Cardiac muscle cell (in vitro differentiated cells and primary cell): ENCODE measurements around the gene EXOC4. TPM values are rescaled to one million over a fixed set of nuclear protein-coding genes. Genes with fewer than 3 reads are reported as not detected.

ENCODE experiments used
- DNase-seq, 2 donors: peaks; one replicate each; pipeline versions ENCODE4 v3.0.0 to v3.0.0-alpha.2; 2010 to 2017; ENCODE audit warnings: low read depth in 1 of 2, low spot score in 1 of 2
- H3K27ac ChIP-seq: fragments of 200-600 bp; sonication (generic); 2 replicates; pipeline ENCODE4 v1.5.1; 2016
- H3K27me3 ChIP-seq: fragments of 200-600 bp; sonication (generic); 2 replicates; pipeline ENCODE4 v1.6.0; 2016; ENCODE audit warnings: control low read depth
- H3K36me3 ChIP-seq: fragments of 200-600 bp; sonication (generic); 2 replicates; pipeline ENCODE4 v1.5.1; 2016; ENCODE audit warnings: control low read depth
- H3K4me1 ChIP-seq: fragments of 200-600 bp; sonication (generic); 2 replicates; pipeline ENCODE4 v1.8.1; 2017; ENCODE audit warnings: low read depth, mild to moderate bottlenecking, mixed run types
- H3K4me3 ChIP-seq: fragments of 200-600 bp; sonication (generic); 2 replicates; pipeline ENCODE4 v1.5.1; 2016; ENCODE audit warnings: mild to moderate bottlenecking
- H3K9me3 ChIP-seq: fragments of 200-600 bp; sonication (generic); 2 replicates; pipeline ENCODE4 v1.5.1; 2017; ENCODE audit warnings: low read depth, mild to moderate bottlenecking, control low read depth
- CTCF ChIP-seq: IDR thresholded peaks from 2 replicates; pipeline ENCODE4 v1.5.1; 2012; ENCODE audit warnings: low read depth, mild to moderate bottlenecking, low read length
- polyA plus RNA-seq: library from polyadenylated mRNA; unstranded; fragments of >200 nt; fragmentation: Nextera tagmentation; extraction: Ambion mirVana; gene quantifications from 2 replicates; pipeline ENCODE4 v1.2.1, GENCODE V29; 2016
- total RNA-seq: library from RNA; depleted of rRNA; stranded (reverse); fragments of >200 nt; gene quantifications from 2 replicates; pipeline ENCODE4 v1.2.3, GENCODE V29; 2016

Gene EXOC4
- total and polyA plus RNA-seq, 2 experiments from 2014 or later, result 33.6 to 46.0 TPM

GRCh38 chr7:133916621-133917020 is 663.7 kb downstream of the EXOC4 start:
- H3K9me3 ChIP-seq, result peaks cover 2% of the 10 kb centered on the region
- H3K27ac ChIP-seq, result no peak overlapping the region
- no peak for DNase-seq
- H3K4me1 ChIP-seq, result no peaks in the 10 kb centered on the region
- H3K36me3 ChIP-seq, result no peaks in the 10 kb centered on the region
- H3K27me3 ChIP-seq, result no peaks in the 10 kb centered on the region
- no peak overlapping the region for H3K4me3 ChIP-seq
- no peak for TF ChIP-seq CTCF

GRCh38 chr7:133919810-133920209 is 666.9 kb downstream of the EXOC4 start:
- H3K27me3 ChIP-seq, result no peaks in the 10 kb centered on the region
- H3K36me3 ChIP-seq, result no peaks in the 10 kb centered on the region
- no peaks in the 10 kb centered on the region for H3K4me1 ChIP-seq
- no peak for TF ChIP-seq CTCF
- no peak for DNase-seq
- H3K9me3 ChIP-seq, result peaks cover 2% of the 10 kb centered on the region
- no peak overlapping the region for H3K4me3 ChIP-seq
- H3K27ac ChIP-seq, result no peak overlapping the region

GRCh38 chr7:133921635-133922182 is 668.8 kb downstream of the EXOC4 start:
- peaks cover 2% of the 10 kb centered on the region for H3K9me3 ChIP-seq
- H3K4me1 ChIP-seq, result no peaks in the 10 kb centered on the region
- H3K4me3 ChIP-seq, result no peak overlapping the region
- H3K36me3 ChIP-seq, result no peaks in the 10 kb centered on the region
- H3K27me3 ChIP-seq, result no peaks in the 10 kb centered on the region
- H3K27ac ChIP-seq, result no peak overlapping the region
- DNase-seq, result no peak
- TF ChIP-seq CTCF, result no peak

GRCh38 chr7:133923974-133924373 is 671.1 kb downstream of the EXOC4 start:
- no peak for TF ChIP-seq CTCF
- H3K4me1 ChIP-seq, result peaks cover 3% of the 10 kb centered on the region
- H3K27me3 ChIP-seq, result no peaks in the 10 kb centered on the region
- H3K4me3 ChIP-seq, result no peak overlapping the region
- no peak overlapping the region for H3K27ac ChIP-seq
- H3K9me3 ChIP-seq, result peaks cover 2% of the 10 kb centered on the region
- no peak for DNase-seq
- no peaks in the 10 kb centered on the region for H3K36me3 ChIP-seq

GRCh38 chr7:133931053-133931452 is 678.2 kb downstream of the EXOC4 start:
- DNase-seq, result no peak
- TF ChIP-seq CTCF, result no peak
- no peak overlapping the region for H3K4me3 ChIP-seq

More at GRCh38 chr7:133931053-133931452, 678.2 kb downstream of the EXOC4 start:
- no peaks in the 10 kb centered on the region for H3K27me3 ChIP-seq
- peaks cover 17% of the 10 kb centered on the region for H3K4me1 ChIP-seq
- H3K9me3 ChIP-seq, result no peaks in the 10 kb centered on the region
- H3K36me3 ChIP-seq, result no peaks in the 10 kb centered on the region
- H3K27ac ChIP-seq, result no peak overlapping the region
